HL-60 (cell line): Measurements from ENCODE around the gene TREH.

Experiments
- DNase-seq, 2 experiments: peaks; one replicate each; pipeline ENCODE4 v3.0.0-alpha.2; 2010 to 2020; ENCODE audit warnings: low read depth in 1 of 2, low spot score in 1 of 2
- H3K27ac ChIP-seq: fragments of 250-450 bp; sonication (Bioruptor Pico); replicated peaks from 2 replicates; pipeline ENCODE4 v1.5.1; 2020; ENCODE audit warnings: mild to moderate bottlenecking, moderate library complexity
- H3K27me3 ChIP-seq: fragments of 250-450 bp; sonication (Bioruptor Pico); 2 replicates; pipeline ENCODE4 v1.5.1; 2021; ENCODE audit warnings: mild to moderate bottlenecking, moderate library complexity; ENCODE audit not compliant: insufficient read depth, poor library complexity, severe bottlenecking
- H3K4me3 ChIP-seq: replicated peaks from 2 replicates; pipeline ENCODE4 v1.5.1; 2011; ENCODE audit warnings: mild to moderate bottlenecking, control low read depth, low read length; ENCODE audit not compliant: insufficient read depth
- GABPA ChIP-seq: IDR thresholded peaks from 2 replicates; pipeline ENCODE4 v1.6.1; 2012; ENCODE audit warnings: low read depth
- POLR2AphosphoS5 ChIP-seq: IDR thresholded peaks from 2 replicates; pipeline ENCODE4 v1.6.1; 2012; ENCODE audit warnings: low read depth
- SPI1 ChIP-seq: IDR thresholded peaks from 2 replicates; pipeline ENCODE4 v1.6.1; 2012; ENCODE audit warnings: low read depth, mild to moderate bottlenecking, borderline replicate concordance
- TF ChIP-seq, protein P1 (sequence below): IDR thresholded peaks from 2 replicates; pipeline ENCODE4 v1.6.1; 2012; ENCODE audit warnings: low read depth; ENCODE audit not compliant: insufficient replicate concordance
- TF ChIP-seq, protein P2 (sequence below): IDR thresholded peaks from one replicate; pipeline ENCODE4 v1.5.1; 2011; ENCODE audit warnings: low read length, control low read depth, inconsistent platforms; ENCODE audit not compliant: insufficient read depth

TREH gene

DNA sequence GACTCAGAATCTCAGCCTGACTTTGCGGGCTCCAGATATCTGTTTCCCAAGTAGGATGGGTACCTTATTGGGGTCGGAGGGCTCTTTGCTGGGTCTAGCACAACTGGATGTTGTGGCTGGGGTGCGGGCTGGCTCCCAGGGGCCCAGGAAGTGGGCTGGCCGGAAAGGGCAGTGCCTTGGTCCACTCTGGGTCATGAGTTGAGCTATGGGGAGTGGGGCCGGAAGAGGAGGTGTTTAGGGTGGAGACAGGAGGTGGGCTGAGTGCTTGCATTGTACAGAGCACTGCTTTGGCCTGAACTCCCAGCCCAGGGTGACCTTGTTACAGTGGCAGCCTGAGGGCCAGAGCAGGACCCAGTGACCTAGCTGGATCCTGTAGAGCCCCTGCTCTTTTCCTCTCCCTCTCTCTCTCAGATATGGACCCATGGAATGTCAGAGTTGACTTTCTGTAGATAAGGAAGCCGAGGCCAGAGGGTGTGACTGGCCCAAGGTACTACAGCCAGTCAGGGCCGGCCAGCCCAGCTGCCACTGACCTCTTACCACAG is 58.9 kb downstream of the TREH start:
- H3K4me3 ChIP-seq: no peak overlapping the region
- H3K27ac ChIP-seq: no peak overlapping the region
- TF ChIP-seq, protein P1, sequence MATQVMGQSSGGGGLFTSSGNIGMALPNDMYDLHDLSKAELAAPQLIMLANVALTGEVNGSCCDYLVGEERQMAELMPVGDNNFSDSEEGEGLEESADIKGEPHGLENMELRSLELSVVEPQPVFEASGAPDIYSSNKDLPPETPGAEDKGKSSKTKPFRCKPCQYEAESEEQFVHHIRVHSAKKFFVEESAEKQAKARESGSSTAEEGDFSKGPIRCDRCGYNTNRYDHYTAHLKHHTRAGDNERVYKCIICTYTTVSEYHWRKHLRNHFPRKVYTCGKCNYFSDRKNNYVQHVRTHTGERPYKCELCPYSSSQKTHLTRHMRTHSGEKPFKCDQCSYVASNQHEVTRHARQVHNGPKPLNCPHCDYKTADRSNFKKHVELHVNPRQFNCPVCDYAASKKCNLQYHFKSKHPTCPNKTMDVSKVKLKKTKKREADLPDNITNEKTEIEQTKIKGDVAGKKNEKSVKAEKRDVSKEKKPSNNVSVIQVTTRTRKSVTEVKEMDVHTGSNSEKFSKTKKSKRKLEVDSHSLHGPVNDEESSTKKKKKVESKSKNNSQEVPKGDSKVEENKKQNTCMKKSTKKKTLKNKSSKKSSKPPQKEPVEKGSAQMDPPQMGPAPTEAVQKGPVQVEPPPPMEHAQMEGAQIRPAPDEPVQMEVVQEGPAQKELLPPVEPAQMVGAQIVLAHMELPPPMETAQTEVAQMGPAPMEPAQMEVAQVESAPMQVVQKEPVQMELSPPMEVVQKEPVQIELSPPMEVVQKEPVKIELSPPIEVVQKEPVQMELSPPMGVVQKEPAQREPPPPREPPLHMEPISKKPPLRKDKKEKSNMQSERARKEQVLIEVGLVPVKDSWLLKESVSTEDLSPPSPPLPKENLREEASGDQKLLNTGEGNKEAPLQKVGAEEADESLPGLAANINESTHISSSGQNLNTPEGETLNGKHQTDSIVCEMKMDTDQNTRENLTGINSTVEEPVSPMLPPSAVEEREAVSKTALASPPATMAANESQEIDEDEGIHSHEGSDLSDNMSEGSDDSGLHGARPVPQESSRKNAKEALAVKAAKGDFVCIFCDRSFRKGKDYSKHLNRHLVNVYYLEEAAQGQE: no peak
- no peak for TF ChIP-seq SPI1
- TF ChIP-seq GABPA: no peak
- no peak for TF ChIP-seq POLR2AphosphoS5
- TF ChIP-seq, protein P2, sequence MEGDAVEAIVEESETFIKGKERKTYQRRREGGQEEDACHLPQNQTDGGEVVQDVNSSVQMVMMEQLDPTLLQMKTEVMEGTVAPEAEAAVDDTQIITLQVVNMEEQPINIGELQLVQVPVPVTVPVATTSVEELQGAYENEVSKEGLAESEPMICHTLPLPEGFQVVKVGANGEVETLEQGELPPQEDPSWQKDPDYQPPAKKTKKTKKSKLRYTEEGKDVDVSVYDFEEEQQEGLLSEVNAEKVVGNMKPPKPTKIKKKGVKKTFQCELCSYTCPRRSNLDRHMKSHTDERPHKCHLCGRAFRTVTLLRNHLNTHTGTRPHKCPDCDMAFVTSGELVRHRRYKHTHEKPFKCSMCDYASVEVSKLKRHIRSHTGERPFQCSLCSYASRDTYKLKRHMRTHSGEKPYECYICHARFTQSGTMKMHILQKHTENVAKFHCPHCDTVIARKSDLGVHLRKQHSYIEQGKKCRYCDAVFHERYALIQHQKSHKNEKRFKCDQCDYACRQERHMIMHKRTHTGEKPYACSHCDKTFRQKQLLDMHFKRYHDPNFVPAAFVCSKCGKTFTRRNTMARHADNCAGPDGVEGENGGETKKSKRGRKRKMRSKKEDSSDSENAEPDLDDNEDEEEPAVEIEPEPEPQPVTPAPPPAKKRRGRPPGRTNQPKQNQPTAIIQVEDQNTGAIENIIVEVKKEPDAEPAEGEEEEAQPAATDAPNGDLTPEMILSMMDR: no peak
- peaks cover 17% of the 10 kb centered on the region for H3K27me3 ChIP-seq
- DNase-seq: no peak

DNA sequence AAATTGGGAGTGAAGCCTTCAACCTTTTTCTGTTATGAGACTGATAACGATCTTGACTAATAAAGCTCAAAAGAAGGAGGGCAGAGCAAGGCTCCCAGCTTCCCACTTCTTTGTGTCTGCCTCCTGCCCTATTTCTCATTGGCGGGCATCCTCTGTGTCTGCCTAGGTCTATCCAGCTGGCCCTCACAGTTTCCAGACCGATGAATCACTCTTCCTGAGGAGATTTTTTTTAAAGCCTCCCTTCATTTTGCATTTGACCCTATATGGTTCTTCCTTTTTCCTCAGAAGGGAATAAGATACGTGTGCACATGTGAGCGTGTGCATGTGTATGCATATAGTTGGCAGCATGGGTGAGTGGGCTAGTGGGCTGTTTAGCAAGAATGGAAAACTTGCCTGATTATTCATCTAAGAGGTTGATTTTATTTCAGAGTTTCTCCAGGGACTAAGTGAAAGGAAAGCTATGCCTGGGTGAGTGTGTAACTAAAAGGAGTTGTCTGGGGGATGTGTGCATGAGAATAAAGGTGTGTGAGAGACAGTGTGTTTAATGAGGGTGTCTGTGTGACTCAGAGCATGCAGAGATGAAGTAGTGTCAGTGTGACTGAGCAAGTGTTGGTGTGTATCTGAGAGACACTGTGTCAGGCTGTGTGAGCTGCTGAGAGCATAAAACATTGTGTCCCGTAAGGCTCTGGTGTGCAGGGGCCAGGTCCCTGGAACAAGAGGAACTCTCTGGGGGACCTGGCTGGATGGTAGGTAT is 59.8 kb downstream of the TREH start:
- DNase-seq: peak in 1 of 2 experiments; percentile 66
- Histone ChIP-seq H3K27me3 (peaks cover 17% of the 10 kb centered on the region), H3K4me3 (no peak overlapping the region), H3K27ac (no peak overlapping the region)
- TF ChIP-seq, protein P2: no peak
- TF ChIP-seq POLR2AphosphoS5 (no peak), SPI1 (no peak), GABPA (no peak)

DNA sequence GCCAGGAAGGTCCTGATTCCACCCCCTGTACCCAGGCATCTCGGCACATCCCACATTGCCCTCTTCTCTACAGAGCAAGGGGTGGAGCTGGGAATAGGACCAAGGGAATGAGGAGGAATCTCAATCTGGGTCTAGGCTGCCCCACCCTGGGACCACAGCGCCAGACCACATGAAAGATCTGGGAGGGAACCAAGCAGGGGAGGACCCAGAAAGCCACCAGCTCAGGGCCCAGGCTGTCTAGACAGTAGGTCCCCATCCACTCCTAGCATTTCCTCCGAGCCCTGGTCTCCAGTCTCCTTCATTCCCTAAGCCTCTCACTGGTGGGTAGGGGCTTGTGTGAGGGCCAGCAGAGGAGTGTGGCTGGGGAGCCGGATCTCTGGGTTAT is 60.5 kb downstream of the TREH start:
- DNase-seq: no peak
- Histone ChIP-seq H3K27me3 (peaks cover 17% of the 10 kb centered on the region), H3K4me3 (no peak overlapping the region), H3K27ac (no peak overlapping the region)
- TF ChIP-seq POLR2AphosphoS5: no peak
- no peak for TF ChIP-seq GABPA

DNA sequence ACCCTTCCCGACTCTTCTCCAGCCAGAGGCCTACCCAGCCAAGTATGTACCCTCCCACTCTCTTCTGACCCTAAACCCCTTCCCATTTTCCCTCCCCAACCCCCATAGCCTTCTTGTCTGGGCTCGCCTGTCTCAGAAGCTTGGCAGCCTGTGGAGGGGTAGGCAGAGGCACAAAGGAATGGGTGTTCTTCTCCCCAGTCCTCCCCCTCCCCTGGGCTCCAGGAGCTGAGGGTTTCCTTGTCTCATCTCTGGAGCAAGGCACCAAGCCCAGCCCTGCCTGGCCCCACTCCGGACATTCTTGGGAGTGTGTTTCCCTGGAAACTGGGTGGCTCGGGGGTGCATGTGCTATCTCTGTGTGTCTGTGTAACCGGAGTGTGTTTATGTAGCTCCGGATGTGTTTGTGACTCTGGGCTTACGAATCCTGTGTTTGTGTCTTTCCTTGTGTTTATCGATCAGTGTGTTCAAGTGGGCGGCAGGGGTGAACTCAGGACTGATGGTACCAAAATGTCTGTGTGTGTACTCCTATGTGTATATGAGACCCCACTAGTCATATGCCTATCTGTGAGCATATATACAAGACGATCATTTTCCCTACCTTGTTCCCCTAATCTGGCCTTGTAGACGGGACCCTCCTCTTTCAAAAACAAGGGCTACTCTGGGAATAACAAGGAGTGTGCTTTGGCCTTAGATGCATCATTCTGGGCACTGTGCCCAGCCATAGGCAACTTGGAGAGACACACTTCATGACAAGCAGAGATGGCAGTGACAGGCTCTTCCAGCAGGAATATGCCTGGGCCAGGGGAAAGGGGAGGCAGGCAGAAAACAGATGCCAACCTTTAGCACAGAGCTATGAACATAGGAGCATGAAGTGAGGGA is 61.1 kb downstream of the TREH start:
- DNase-seq: no peak
- H3K4me3 ChIP-seq: no peak overlapping the region
- no peak for TF ChIP-seq SPI1
- TF ChIP-seq GABPA: no peak
- TF ChIP-seq, protein P2: no peak
- no peak for TF ChIP-seq POLR2AphosphoS5
- H3K27me3 ChIP-seq: peaks cover 17% of the 10 kb centered on the region
- no peak overlapping the region for H3K27ac ChIP-seq
